Lung (tissue), 12 donors: Measurements from ENCODE around the gene CASP6. TPM values are rescaled to one million over a fixed set of nuclear protein-coding genes. Genes with fewer than 3 reads are reported as not detected.
A peak's percentile ranks its signal among the peaks of the same experiment; 100 is the strongest.

ENCODE experiments used
- ATAC-seq: fragments of 200-7000 bp; cut with Tn5 transposase; one replicate; pipeline ENCODE4 v1.9.1; 2020; ENCODE audit warnings: moderate number of reproducible peaks; ENCODE audit not compliant: insufficient read depth, low FRiP score
- DNase-seq, 3 donors: peaks; one replicate each; pipeline ENCODE4 v3.0.0-alpha.2; 2013 to 2017
- H3K27ac ChIP-seq, 2 donors: one replicate each; pipeline ENCODE4 v1.5.1; 2013; ENCODE audit warnings: mild to moderate bottlenecking in 2 of 2, moderate library complexity in 2 of 2, control low read depth in 1 of 2, inconsistent platforms in 1 of 2, low read depth in 1 of 2, low read length in 1 of 2
- H3K27me3 ChIP-seq, 3 donors: one replicate each; pipeline ENCODE4 v1.5.1; 2013; ENCODE audit warnings: low read length in 2 of 3; ENCODE audit not compliant: control insufficient read depth in 3 of 3, insufficient read depth in 3 of 3
- H3K36me3 ChIP-seq, 4 donors: one replicate each; pipeline ENCODE4 v1.5.1; 2013; ENCODE audit warnings: low read length in 4 of 4, mild to moderate bottlenecking in 1 of 4, moderate library complexity in 1 of 4; ENCODE audit not compliant: control insufficient read depth in 4 of 4, insufficient read depth in 4 of 4
- H3K4me1 ChIP-seq, 5 donors: one replicate each; pipeline ENCODE4 v1.5.1; 2013; ENCODE audit warnings: low read length in 5 of 5, mild to moderate bottlenecking in 2 of 5, moderate library complexity in 1 of 5; ENCODE audit not compliant: control insufficient read depth in 5 of 5, insufficient read depth in 5 of 5
- H3K4me3 ChIP-seq: one replicate; pipeline ENCODE4 v1.5.1; 2013; ENCODE audit warnings: mild to moderate bottlenecking, control low read depth, moderate library complexity
- H3K9ac ChIP-seq, 2 donors: one replicate each; pipeline ENCODE4 v1.5.1; 2013; ENCODE audit warnings: low read length in 2 of 2, control low read depth in 1 of 2; ENCODE audit not compliant: insufficient read depth in 1 of 2
- H3K9me3 ChIP-seq, 4 donors: one replicate each; pipeline ENCODE4 v1.5.1; 2013; ENCODE audit warnings: low read length in 3 of 4, mild to moderate bottlenecking in 1 of 4, moderate library complexity in 1 of 4; ENCODE audit not compliant: control insufficient read depth in 4 of 4, insufficient read depth in 3 of 4
- whole genome bisulfite sequencing, 2 donors: extraction: QIAGEN DNeasy Blood & Tissue Kit; methylation state at CpG; one replicate each; pipeline ENCODE4 v1.1.7; 2013; 5-methylcytosine and 5-hydroxymethylcytosine counted together
- polyA plus RNA-seq, 2 donors: library from polyadenylated mRNA; stranded (reverse); fragments of 200-250 nt; gene quantifications; one replicate each; pipeline ENCODE4 v1.2.1, GENCODE V29; 2013
- total RNA-seq, 2 donors: library from RNA; depleted of rRNA in 1 of 2; stranded (reverse); fragments of >200 nt in 1 of 2; gene quantifications; one replicate each; pipeline ENCODE4 v1.2.1, GENCODE V29; 2014 to 2021
- TF ChIP-seq, protein P1 (sequence below): IDR thresholded peaks from 2 replicates; pipeline ENCODE4 v1.5.1; 2012; ENCODE audit warnings: mild to moderate bottlenecking; ENCODE audit errors: control extremely low read depth, extremely low read depth
- donor health status: control.
- donor health status: control.
- donor health status: Bipolar disorder and iron deficiency.
- donor health status: healthy.
- donor health status: DM: yes; HTN: yes; CAD: no.

Gene CASP6
- total and polyA plus RNA-seq, 4 donors, result 12.0 to 20.2 (median 13.2) TPM

DNA sequence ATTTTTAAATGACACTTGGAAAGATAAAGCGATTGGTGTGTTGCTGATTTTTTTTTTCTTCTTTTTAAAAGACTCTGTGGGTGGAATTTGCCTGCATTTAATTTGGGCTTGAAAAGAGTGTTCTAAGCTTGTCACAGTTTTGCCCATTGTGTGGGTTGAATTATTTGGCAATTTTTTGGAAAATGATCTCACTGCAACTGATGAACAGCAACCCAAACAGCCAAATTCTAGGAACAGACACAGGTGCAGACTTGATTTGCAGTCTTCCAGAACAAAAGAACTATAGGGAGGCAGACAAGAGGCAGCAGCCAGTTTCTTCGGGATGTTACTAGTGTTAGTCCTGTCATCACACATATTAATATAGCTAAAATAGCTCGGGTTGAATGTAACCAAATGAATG, 40.5 kb downstream of the CASP6 start:
- Histone ChIP-seq H3K27ac (no peak overlapping the region), H3K4me3 (no peak overlapping the region), H3K9ac (no peak overlapping the region), H3K27me3 (no peaks in the 10 kb centered on the region), H3K4me1 (no peaks in the 10 kb centered on the region), H3K9me3 (no peaks in the 10 kb centered on the region), H3K36me3 (no peaks in the 10 kb centered on the region)
- WGBS, 2 donors, result 70 to 91% methylated on average over 3 of the region's 3 CpGs
- ATAC-seq (no peak), DNase-seq (no peak)
- TF ChIP-seq, protein P1, sequence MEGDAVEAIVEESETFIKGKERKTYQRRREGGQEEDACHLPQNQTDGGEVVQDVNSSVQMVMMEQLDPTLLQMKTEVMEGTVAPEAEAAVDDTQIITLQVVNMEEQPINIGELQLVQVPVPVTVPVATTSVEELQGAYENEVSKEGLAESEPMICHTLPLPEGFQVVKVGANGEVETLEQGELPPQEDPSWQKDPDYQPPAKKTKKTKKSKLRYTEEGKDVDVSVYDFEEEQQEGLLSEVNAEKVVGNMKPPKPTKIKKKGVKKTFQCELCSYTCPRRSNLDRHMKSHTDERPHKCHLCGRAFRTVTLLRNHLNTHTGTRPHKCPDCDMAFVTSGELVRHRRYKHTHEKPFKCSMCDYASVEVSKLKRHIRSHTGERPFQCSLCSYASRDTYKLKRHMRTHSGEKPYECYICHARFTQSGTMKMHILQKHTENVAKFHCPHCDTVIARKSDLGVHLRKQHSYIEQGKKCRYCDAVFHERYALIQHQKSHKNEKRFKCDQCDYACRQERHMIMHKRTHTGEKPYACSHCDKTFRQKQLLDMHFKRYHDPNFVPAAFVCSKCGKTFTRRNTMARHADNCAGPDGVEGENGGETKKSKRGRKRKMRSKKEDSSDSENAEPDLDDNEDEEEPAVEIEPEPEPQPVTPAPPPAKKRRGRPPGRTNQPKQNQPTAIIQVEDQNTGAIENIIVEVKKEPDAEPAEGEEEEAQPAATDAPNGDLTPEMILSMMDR, result no peak

DNA sequence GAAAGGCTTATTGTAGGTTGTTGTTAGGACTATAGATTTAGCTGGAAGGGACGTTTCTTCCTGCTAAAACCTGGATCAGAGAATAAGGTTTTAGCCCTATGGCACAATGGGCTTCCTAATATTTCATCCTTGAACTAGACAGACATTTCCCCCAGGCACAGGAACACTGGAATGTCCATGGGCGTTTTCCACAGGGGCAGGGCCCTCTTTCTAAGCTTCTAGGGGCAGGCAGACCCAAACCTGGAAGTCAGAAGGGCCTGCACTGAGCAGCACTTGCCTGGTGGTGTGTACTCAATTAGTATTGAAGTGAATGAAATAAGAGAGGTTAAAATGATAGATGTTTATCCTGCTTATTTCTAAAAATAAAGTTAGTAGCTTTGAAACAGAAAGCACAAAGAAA, 41.1 kb downstream of the CASP6 start:
- WGBS, 2 donors, result 77 to 89% methylated on average over 2 of the region's 2 CpGs
- H3K4me1 ChIP-seq, result no peaks in the 10 kb centered on the region
- no peaks in the 10 kb centered on the region for H3K27me3 ChIP-seq
- H3K9me3 ChIP-seq, result no peaks in the 10 kb centered on the region
- no peak for DNase-seq
- H3K4me3 ChIP-seq, result no peak overlapping the region
- ATAC-seq, result no peak
- no peak overlapping the region for H3K27ac ChIP-seq
- TF ChIP-seq, protein P1, result no peak
- no peaks in the 10 kb centered on the region for H3K36me3 ChIP-seq
- no peak overlapping the region for H3K9ac ChIP-seq

DNA sequence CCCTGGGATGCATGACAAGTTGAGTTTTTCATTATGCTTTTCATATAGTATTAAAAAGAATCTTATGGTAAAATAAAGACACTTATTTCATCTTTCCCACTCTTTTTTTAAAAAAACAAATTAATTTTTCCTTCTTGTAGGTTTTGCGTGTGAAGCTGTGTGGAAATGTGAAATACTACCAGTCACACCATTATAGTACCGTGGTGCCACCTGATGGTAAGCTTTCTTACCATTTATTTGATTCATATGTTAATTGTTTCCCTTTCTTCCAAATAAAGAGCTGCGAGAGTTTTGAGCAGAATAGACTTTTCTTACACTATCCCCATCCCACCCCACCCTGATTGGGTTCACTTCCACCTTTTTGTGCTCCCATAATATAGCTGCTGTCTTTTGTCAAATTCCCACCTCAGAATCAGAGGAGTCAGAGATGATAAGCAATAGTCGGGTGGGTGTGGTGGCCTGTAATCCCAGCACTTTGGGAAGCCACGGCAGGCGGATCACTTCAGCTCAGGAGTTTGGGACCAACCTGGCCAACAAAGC, 44.3 kb downstream of the CASP6 start:
- Histone ChIP-seq H3K36me3 (no peaks in the 10 kb centered on the region), H3K4me3 (no peak overlapping the region), H3K27me3 (no peaks in the 10 kb centered on the region), H3K4me1 (no peaks in the 10 kb centered on the region), H3K27ac (no peak overlapping the region), H3K9me3 (no peaks in the 10 kb centered on the region), H3K9ac (no peak overlapping the region)
- WGBS, 2 donors, result 81 to 85% methylated on average over 6 of the region's 6 CpGs
- TF ChIP-seq, protein P1, result no peak
- DNase-seq (peak in 1 of 3 donors; percentile 23), ATAC-seq (no peak)

DNA sequence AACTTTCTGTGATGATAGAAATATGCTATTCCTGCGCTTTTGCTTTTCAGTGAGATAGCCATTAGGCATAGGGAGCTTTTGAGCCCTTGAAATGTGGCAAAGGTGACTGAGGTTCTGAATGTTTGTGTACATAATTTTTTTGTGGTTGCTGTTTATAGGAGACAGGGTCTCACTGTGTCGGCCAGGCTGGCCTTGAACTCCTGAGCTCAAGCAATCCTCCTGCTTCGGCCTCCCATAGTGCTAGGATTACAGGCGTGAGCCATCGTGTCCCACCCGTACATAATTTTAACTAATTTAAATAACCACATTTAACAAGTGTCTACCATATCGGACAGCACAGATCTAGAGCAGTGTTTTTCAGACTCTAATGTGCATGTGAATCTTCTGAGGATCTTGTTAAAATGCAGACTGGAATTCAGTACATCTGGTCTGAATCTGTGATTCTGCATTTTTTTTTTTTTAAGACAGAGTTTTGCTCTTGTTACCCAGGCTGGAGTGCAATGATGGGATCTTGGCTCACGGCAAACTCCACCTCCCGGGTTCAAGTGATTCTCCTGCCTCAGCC, 45.3 kb downstream of the CASP6 start:
- Histone ChIP-seq H3K9me3 (no peaks in the 10 kb centered on the region), H3K4me3 (no peak overlapping the region), H3K9ac (no peak overlapping the region), H3K27me3 (no peaks in the 10 kb centered on the region), H3K36me3 (no peaks in the 10 kb centered on the region), H3K4me1 (no peaks in the 10 kb centered on the region), H3K27ac (no peak overlapping the region)
- ATAC-seq (no peak), DNase-seq (no peak)
- 96 to 97% methylated on average over 9 of the region's 9 CpGs for WGBS, 2 donors
- TF ChIP-seq, protein P1, result no peak
